A549 (cell line): ENCODE data around the gene TFCP2L1. TPM values are rescaled to one million over a fixed set of nuclear protein-coding genes. Genes with fewer than 3 reads are reported as not detected.

Experiments used
- ATAC-seq, 2 experiments: fragments of 200-7000 bp in 1 of 2; fragments of >200 bp in 1 of 2; cut with Nextera tagmentation in 1 of 2; cut with Tn5 transposase in 1 of 2; 3 replicates each; pipeline versions ENCODE4 v1.8.0 to v1.9.1; 2018 to 2020; ENCODE audit warnings: mild to moderate bottlenecking in 1 of 2, moderate library complexity in 1 of 2
- CTCF ChIA-PET: fragments of 300-600 bp; sonication (Branson Sonifier 250); formaldehyde crosslinking; extraction: SDS; loops from one replicate; lab custom pipeline; 2021; ENCODE audit warnings: antibody characterized with exemption, inconsistent platforms; lab: Yijun Ruan, JAX
- POLR2A ChIA-PET: fragments of 350-600 bp; formaldehyde crosslinking; extraction: SDS; loops from one replicate; lab custom pipeline; 2021; ENCODE audit warnings: antibody characterized with exemption, inconsistent platforms; lab: Yijun Ruan, JAX
- DNase-seq, 2 experiments: peaks; one replicate each; pipeline versions ENCODE4 v3.0.0 to v3.0.0-alpha.2; 2011 to 2016; ENCODE audit warnings: low read depth in 1 of 2, low spot score in 1 of 2
- FAIRE-seq: peaks from 2 replicates; lab custom pipeline; 2011; peaks lifted over from hg19 to GRCh38; lab: Jason Lieb, UNC
- H3K27ac ChIP-seq, 2 experiments: fragments of >200 bp; sonication (Bioruptor Twin); formaldehyde crosslinking; 3 replicates each; pipeline ENCODE4 v1.5.1; 2016 to 2017
- H3K4me1 ChIP-seq: fragments of >200 bp; sonication (Bioruptor Twin); formaldehyde crosslinking; 3 replicates; pipeline ENCODE4 v1.6.1; 2016
- H3K4me2 ChIP-seq: fragments of >200 bp; sonication (Bioruptor Twin); formaldehyde crosslinking; 3 replicates; pipeline ENCODE4 v1.6.1; 2016
- H3K4me3 ChIP-seq: fragments of >200 bp; sonication (Bioruptor Twin); formaldehyde crosslinking; 3 replicates; pipeline ENCODE4 v1.5.1; 2016
- H3K9me3 ChIP-seq: fragments of >200 bp; sonication (Bioruptor Twin); formaldehyde crosslinking; 3 replicates; pipeline ENCODE4 v1.6.1; 2016
- EHMT2 ChIP-seq: fragments of 200-600 bp; sonication (generic); IDR thresholded peaks from 2 replicates; pipeline ENCODE4 v1.6.1; 2016; ENCODE audit warnings: antibody characterized with exemption, low read depth, mild to moderate bottlenecking, moderate library complexity
- ELK1 ChIP-seq: fragments of 150-350 bp; IDR thresholded peaks from 2 replicates; pipeline ENCODE4 v1.6.1; 2014; ENCODE audit warnings: low read depth, mild to moderate bottlenecking, low read length
- EP300 ChIP-seq, 2 experiments: fragments of >200 bp; sonication (Bioruptor Twin); formaldehyde crosslinking; IDR thresholded peaks; 2 replicates in 1 of 2; 3 replicates in 1 of 2; pipeline ENCODE4 v1.6.1; 2016 to 2017
- ESRRA ChIP-seq: fragments of 150-350 bp; IDR thresholded peaks from 2 replicates; pipeline ENCODE4 v1.6.1; 2014; ENCODE audit warnings: mild to moderate bottlenecking, low read length, borderline replicate concordance
- FOSL2 ChIP-seq, 2 experiments: fragments of 450-650 bp in 1 of 2; fragments of >200 bp in 1 of 2; sonication (Bioruptor Twin) in 1 of 2; formaldehyde crosslinking; IDR thresholded peaks; 2 replicates each; pipeline versions ENCODE4 v1.5.0 to v1.6.1; 2016 to 2020; ENCODE audit warnings: mild to moderate bottlenecking in 1 of 2, moderate library complexity in 1 of 2
- JUN ChIP-seq, 2 experiments: fragments of >200 bp; sonication (Bioruptor Twin); formaldehyde crosslinking; IDR thresholded peaks; 2 replicates in 1 of 2; 3 replicates in 1 of 2; pipeline ENCODE4 v1.6.1; 2016 to 2017
- JUNB ChIP-seq: fragments of >200 bp; sonication (Bioruptor Twin); formaldehyde crosslinking; IDR thresholded peaks from 2 replicates; pipeline ENCODE4 v1.6.1; 2016
- MAX ChIP-seq: IDR thresholded peaks from 2 replicates; pipeline ENCODE4 v1.6.1; 2012
- PBX3 ChIP-seq: IDR thresholded peaks from 2 replicates; pipeline ENCODE4 v1.6.1; 2012
- PHF8 ChIP-seq: fragments of 200-600 bp; sonication (generic); IDR thresholded peaks from 2 replicates; pipeline ENCODE4 v1.6.1; 2016; ENCODE audit warnings: low read depth, mild to moderate bottlenecking, antibody characterized with exemption, moderate library complexity, borderline replicate concordance
- POLR2AphosphoS2 ChIP-seq: conservative IDR thresholded peaks from 2 replicates; pipeline ENCODE4 v1.6.1; 2012; ENCODE audit warnings: low read length, improper control_type of control experiment, inconsistent platforms
- RFX5 ChIP-seq: fragments of 450-650 bp; IDR thresholded peaks from 2 replicates; pipeline ENCODE4 v1.7.1; 2014; ENCODE audit warnings: antibody characterized with exemption, mild to moderate bottlenecking, moderate library complexity
- RNF2 ChIP-seq: fragments of 200-600 bp; sonication (generic); IDR thresholded peaks from 2 replicates; pipeline ENCODE4 v1.6.1; 2016; ENCODE audit warnings: low read depth, mild to moderate bottlenecking, antibody characterized with exemption, moderate library complexity, borderline replicate concordance
- USF2 ChIP-seq: fragments of 450-650 bp; IDR thresholded peaks from 2 replicates; pipeline ENCODE4 v1.6.1; 2014; ENCODE audit warnings: antibody characterized with exemption
- ZNF302 ChIP-seq: fragments of 250-450 bp; sonication (Bioruptor Pico); IDR thresholded peaks from 2 replicates; pipeline ENCODE4 v1.9.0; 2021; ENCODE audit warnings: inconsistent platforms, mild to moderate bottlenecking, moderate library complexity
- WGBS: methylation state at CpG from one replicate; pipeline ENCODE4 v1.1.6; 2017; ENCODE audit errors: missing lambda C conversion rate; 5-methylcytosine and 5-hydroxymethylcytosine counted together
- polyA plus RNA-seq, 4 experiments: library from polyadenylated mRNA; depleted of rRNA in 3 of 4; stranded (reverse); fragments of >200 nt; fragmentation: RNase III in 1 of 4; extraction: RNeasy Plus Mini Kit Qiagen cat#74134 plus additional on column Dnase treatment in 1 of 4; gene quantifications; 2 replicates in 3 of 4; 3 replicates in 1 of 4; pipeline ENCODE4 v1.2.3, GENCODE V29; 2011 to 2017
- TF ChIP-seq, protein P1 (sequence below): fragments of 250-450 bp; sonication (Bioruptor Pico); IDR thresholded peaks from 2 replicates; pipeline ENCODE4 v1.5.0; 2021; ENCODE audit warnings: mild to moderate bottlenecking, moderate library complexity, borderline replicate concordance
- TF ChIP-seq, protein P2 (sequence below): fragments of 250-450 bp; sonication (Bioruptor Pico); IDR thresholded peaks from 2 replicates; pipeline ENCODE4 v1.5.0; 2020; ENCODE audit warnings: low read depth, mild to moderate bottlenecking, moderate library complexity
- TF ChIP-seq, protein P3 (sequence below): fragments of 200-600 bp; sonication (generic); IDR thresholded peaks from 2 replicates; pipeline ENCODE4 v1.6.1; 2016; ENCODE audit warnings: antibody characterized with exemption, mild to moderate bottlenecking, moderate library complexity

TFCP2L1 gene
- polyA plus RNA-seq, 2 of the 4 experiments (the other 2 are of a cell fraction): 1.3 to 3.1 TPM

GRCh38 chr2:121185111-121185510 is 99.9 kb downstream of the TFCP2L1 start:
- DNase-seq (no peak), ATAC-seq (no peak; a peak in 1 of 6 replicates), FAIRE-seq (no peak)
- WGBS: 80% methylated on average over 8 of the region's 10 CpGs
- Histone ChIP-seq H3K27ac (no peak overlapping the region; a peak in 1 of 6 replicates), H3K4me1 (no peaks in the 10 kb centered on the region), H3K9me3 (no peaks in the 10 kb centered on the region), H3K4me2 (no peak overlapping the region), H3K4me3 (no peak overlapping the region)
- ChIA-PET POLR2A (no interaction called here), CTCF (interaction anchor here (0.8 to 1.1 kb wide), 2 partner anchors 9 to 30 kb away, joined by 4 to 5 read pairs; no protein-coding TSS in a partner anchor)
- no peak for TF ChIP-seq PBX3

- no peak for ATAC-seq
- TF ChIP-seq PHF8 (no peak), EHMT2 (no peak), ESRRA (no peak), JUNB (no peak), MAX (no peak), JUN (IDR thresholded peaks at IDR 0.05) (no peak)
- TF ChIP-seq, protein P1, sequence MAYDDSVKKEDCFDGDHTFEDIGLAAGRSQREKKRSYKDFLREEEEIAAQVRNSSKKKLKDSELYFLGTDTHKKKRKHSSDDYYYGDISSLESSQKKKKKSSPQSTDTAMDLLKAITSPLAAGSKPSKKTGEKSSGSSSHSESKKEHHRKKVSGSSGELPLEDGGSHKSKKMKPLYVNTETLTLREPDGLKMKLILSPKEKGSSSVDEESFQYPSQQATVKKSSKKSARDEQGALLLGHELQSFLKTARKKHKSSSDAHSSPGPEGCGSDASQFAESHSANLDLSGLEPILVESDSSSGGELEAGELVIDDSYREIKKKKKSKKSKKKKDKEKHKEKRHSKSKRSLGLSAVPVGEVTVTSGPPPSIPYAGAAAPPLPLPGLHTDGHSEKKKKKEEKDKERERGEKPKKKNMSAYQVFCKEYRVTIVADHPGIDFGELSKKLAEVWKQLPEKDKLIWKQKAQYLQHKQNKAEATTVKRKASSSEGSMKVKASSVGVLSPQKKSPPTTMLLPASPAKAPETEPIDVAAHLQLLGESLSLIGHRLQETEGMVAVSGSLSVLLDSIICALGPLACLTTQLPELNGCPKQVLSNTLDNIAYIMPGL (CRISPR knock-in tag): no peak
- DNase-seq: no peak
- Histone ChIP-seq H3K27ac (no peak overlapping the region; a peak in 1 of 6 replicates), H3K4me3 (no peak overlapping the region), H3K4me1 (no peaks in the 10 kb centered on the region), H3K4me2 (no peak overlapping the region), H3K9me3 (no peaks in the 10 kb centered on the region)
- FAIRE-seq: no peak
- ChIA-PET POLR2A (no interaction called here), CTCF (interaction anchor here (1.0 to 1.1 kb wide), 2 partner anchors 9 to 99 kb away, joined by 3 to 5 read pairs; no protein-coding TSS in a partner anchor)
- WGBS: 84% methylated on average over 7 of the region's 7 CpGs
Measured at GRCh38 chr2:121184248-121184862, 100.6 kb downstream of the TFCP2L1 start.

DNA sequence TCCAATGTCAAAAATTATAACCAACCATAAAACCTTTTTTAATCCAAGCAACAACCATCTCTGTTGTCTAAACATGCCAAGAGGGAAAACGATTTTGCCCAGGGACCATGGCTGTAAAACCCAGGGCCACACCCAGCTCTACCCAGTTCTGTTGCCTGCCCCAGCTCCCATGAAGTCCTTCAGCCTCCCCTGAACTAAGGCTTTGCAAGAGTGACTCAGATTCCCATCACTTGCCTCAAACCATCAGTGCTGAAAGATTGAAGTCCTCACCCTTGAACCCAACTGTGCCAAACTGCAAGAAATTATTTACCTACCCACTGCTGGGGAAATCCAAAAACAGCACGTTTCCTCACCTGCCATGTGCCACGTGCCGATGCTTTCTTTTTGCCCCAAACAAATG is 102.5 kb downstream of the TFCP2L1 start:
- no peak overlapping the region for H3K4me3 ChIP-seq
- WGBS: 29% methylated on average over 4 of the region's 4 CpGs
- POLR2A ChIA-PET: no interaction called here
- no peak overlapping the region for H3K4me2 ChIP-seq
- no peak for TF ChIP-seq ZNF302 (CRISPR knock-in tag)
- no peak overlapping the region; a peak in 1 of 6 replicates for H3K27ac ChIP-seq
- DNase-seq: no peak
- H3K4me1 ChIP-seq: no peaks in the 10 kb centered on the region
- CTCF ChIA-PET: no interaction called here
- no peaks in the 10 kb centered on the region for H3K9me3 ChIP-seq
- no peak for FAIRE-seq
- no peak for ATAC-seq

DNA sequence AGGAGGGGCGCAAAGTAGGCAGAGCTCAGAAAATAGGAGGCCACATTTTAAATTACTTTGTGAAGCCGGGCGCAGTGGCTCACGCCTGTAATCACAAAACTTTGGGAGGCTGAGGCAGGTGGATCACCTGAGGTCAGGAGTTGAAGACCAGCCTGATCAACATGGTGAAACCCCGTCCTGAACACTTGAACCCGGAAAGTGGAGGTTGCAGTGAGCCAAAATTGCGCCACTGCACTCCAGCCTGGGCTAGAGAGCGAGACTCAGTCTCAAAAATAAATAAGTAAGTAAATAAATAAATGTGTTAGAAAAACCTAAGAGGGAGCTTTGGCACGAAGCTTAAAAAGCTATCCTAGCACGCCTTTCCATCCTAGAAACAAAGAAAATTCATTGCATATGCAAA is 105.5 kb downstream of the TFCP2L1 start:
- DNase-seq (no peak), ATAC-seq (no peak), FAIRE-seq (no peak)
- no peaks in the 10 kb centered on the region for H3K9me3 ChIP-seq
- WGBS: 79% methylated on average over 10 of the region's 10 CpGs
- H3K4me3 ChIP-seq: no peak overlapping the region
- POLR2A ChIA-PET: no interaction called here
- CTCF ChIA-PET: interaction anchor here (1.6 kb wide), 1 partner anchor 84 kb away, joined by 3 read pairs; no protein-coding TSS in a partner anchor
- no peaks in the 10 kb centered on the region; the same call in 2 of the 3 replicates for H3K4me1 ChIP-seq
- no peak overlapping the region for H3K4me2 ChIP-seq
- H3K27ac ChIP-seq: no peak overlapping the region
- TF ChIP-seq USF2 (no peak), EP300 (IDR thresholded peaks at IDR 0.05) (no peak), POLR2AphosphoS2 (no peak), ELK1 (no peak), FOSL2 (IDR thresholded peaks at IDR 0.05) (no peak), FOSL2 (CRISPR knock-in tag; IDR thresholded peaks at IDR 0.05) (no peak), RNF2 (no peak), ESRRA (no peak), RFX5 (no peak)
- TF ChIP-seq, protein P2, sequence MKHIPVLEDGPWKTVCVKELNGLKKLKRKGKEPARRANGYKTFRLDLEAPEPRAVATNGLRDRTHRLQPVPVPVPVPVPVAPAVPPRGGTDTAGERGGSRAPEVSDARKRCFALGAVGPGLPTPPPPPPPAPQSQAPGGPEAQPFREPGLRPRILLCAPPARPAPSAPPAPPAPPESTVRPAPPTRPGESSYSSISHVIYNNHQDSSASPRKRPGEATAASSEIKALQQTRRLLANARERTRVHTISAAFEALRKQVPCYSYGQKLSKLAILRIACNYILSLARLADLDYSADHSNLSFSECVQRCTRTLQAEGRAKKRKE (CRISPR knock-in tag): no peak
- TF ChIP-seq, protein P3, sequence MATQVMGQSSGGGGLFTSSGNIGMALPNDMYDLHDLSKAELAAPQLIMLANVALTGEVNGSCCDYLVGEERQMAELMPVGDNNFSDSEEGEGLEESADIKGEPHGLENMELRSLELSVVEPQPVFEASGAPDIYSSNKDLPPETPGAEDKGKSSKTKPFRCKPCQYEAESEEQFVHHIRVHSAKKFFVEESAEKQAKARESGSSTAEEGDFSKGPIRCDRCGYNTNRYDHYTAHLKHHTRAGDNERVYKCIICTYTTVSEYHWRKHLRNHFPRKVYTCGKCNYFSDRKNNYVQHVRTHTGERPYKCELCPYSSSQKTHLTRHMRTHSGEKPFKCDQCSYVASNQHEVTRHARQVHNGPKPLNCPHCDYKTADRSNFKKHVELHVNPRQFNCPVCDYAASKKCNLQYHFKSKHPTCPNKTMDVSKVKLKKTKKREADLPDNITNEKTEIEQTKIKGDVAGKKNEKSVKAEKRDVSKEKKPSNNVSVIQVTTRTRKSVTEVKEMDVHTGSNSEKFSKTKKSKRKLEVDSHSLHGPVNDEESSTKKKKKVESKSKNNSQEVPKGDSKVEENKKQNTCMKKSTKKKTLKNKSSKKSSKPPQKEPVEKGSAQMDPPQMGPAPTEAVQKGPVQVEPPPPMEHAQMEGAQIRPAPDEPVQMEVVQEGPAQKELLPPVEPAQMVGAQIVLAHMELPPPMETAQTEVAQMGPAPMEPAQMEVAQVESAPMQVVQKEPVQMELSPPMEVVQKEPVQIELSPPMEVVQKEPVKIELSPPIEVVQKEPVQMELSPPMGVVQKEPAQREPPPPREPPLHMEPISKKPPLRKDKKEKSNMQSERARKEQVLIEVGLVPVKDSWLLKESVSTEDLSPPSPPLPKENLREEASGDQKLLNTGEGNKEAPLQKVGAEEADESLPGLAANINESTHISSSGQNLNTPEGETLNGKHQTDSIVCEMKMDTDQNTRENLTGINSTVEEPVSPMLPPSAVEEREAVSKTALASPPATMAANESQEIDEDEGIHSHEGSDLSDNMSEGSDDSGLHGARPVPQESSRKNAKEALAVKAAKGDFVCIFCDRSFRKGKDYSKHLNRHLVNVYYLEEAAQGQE: no peak
